Renal cortex interstitium (tissue), 11 donors: Measurements from ENCODE around the gene ABCD3. TPM values are rescaled to one million over a fixed set of nuclear protein-coding genes. Genes with fewer than 3 reads are reported as not detected.
"Not testable (repeated sequence)": the region's sequence is repeated elsewhere in the genome, so short reads cannot be mapped to it uniquely, and the experiment has no call there.

ENCODE experiments used
- DNase-seq, 11 donors: peaks; one replicate each; pipeline ENCODE4 v3.0.0-alpha.2; 2013; ENCODE audit warnings: low read depth in 9 of 11, low spot score in 4 of 11; ENCODE audit errors: extremely low read depth in 1 of 11
- polyA plus RNA-seq, 3 donors: library from polyadenylated mRNA; unstranded; fragments of 120-200 nt; gene quantifications; one replicate each; pipeline ENCODE4 v1.2.1, GENCODE V29; 2013; ENCODE audit not compliant: insufficient read length in 3 of 3

The ABCD3 gene
- polyA plus RNA-seq, 3 donors: 56.4 to 67.9 (median 60.1) TPM

DNA sequence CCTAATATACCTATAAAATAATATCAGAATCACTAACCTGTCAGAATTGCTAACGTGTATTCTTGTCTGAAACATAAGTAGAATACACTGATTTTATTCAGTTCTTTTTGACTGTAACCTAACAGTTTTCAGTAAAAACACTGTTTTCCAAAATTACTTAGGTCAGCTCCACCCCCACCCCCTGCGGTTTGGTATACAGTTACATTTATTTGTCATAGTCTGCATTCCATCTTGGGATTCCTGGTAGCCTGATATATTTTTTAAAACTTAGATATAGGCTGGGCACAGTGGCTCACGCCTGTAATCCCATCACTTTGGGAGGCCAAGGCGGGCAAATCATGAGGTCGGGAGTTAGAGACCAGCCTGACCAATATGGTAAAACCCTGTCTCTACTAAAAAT, 19.8 kb upstream of the ABCD3 start:
- DNase-seq: no peak

DNA sequence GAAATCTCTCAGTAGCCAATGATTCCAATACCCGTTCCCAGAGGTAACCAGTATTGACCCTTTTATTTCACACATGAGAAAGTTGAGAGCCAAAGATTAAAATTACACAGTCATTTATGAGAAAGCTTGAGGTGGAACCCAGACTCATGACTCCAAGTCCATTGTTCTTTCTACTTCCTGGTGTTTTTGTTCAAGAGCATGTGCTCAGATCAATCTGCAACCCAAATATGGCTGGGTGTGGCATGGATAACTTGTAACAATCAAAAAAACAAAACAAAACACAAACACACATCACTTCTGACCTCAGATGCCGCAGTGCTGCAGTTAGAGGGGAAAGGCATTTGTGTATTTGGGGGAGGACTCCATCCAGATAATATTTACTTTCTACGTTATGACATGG, 18.7 kb upstream of the ABCD3 start:
- no peak for DNase-seq

DNA sequence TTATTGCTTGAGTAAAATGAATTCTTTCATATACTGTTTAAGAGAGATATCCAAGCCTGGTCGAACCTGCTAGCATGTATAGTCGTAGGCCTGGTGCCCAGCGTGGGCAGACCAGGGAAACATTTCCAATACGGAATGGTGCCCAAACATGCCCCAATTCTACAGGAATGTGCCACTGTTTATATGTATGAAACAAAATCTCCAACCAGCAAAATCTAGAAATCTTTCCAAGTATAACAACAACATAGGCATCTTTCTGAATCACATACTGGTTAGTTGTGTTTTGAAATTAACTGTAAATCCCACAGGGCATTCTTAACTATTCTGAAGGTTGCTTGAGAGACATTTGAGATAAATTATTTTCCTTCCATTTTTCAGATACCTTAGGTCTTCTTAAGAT, 17.0 kb upstream of the ABCD3 start:
- DNase-seq: no peak

DNA sequence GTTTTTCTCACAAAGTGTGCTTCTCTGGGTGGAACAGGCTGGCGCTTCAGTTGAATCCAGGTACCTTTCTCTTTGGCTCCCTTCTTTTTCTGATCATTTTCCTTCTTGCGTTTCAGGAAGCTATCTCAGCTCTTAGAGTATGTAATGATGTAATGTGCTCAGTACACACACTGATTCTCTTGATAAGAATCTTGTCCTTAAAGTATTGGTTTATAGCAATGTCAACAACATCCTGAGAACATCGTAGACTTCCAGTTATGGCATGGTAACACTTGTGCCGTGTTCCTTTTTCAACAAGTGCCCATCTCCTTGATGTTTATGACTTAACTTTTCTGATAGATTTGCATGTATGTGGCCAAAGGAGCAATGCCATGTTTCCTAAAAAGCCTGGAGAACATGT, 11.7 kb upstream of the ABCD3 start:
- DNase-seq: no peak

DNA sequence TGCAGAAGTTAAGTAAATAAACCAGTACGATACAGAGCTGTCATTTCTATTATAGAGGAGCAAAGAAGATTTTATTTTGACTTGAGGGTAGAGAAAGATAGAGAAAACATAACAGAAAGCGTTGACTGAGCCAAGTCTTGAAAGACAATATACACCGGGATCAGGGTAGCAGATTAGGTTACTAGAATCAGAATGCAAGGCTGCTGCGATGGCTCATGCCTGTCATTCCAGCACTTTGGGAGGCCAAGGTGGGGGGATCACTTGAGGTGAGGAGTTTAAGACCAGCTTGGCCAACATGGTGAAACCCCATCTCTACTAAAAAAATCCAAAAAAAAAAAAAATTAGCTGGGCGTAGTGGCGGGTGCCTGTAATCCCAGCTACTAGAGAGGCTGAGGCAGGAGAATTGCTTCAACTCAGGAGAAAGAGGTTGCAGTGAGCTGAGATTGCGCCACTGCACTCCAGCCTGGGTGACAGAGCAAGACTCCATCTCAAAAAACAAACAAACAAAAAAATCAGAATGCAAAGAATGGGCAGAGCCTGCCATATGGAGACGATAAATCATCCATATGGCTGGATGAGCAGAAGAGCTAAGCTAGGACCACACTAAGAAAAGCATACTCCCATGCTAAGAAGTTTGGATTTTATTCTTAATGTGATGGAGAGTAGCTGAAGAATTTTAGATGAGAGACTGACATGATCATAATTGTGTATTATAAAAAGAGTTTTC, 9.9 kb upstream of the ABCD3 start:
- no peak for DNase-seq

DNA sequence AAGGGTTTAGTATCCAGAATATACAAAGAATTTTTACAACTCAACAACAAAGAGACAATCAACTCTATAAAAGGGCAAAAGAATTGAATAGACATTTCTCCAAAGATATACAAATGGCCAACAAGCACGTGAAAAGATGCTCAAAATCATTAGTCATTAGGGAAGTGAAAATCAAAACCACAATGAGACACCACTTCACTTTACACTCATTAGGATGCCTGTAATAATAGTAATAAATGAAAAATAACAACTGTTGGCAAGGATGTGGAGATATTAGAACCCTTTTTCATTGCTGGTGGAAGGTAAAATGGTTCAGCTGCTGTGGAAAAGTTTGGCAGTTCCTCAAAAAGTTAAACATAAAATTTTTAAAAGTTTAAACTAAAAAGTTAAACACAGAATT, 7.0 kb upstream of the ABCD3 start:
- DNase-seq: no peak

DNA sequence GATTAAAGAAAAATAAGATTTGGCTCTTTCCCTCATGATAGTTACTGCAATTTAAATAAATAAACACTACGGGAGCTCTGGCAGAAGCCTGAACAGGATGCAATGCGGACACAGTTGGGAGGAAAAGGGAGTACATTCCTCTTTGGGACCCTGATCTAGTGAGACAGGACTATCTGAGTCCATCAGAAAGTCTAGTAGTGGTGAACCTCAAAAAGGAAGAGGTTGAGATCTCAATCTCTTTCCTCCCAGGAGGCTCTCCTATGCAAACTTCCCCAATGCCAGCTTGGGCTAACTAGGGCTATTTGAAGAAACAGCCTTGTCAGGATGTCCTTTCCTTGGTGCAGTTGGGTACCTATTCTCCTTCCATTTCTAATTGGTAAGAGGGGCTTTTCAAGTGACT, 4.9 kb upstream of the ABCD3 start:
- no peak for DNase-seq

DNA sequence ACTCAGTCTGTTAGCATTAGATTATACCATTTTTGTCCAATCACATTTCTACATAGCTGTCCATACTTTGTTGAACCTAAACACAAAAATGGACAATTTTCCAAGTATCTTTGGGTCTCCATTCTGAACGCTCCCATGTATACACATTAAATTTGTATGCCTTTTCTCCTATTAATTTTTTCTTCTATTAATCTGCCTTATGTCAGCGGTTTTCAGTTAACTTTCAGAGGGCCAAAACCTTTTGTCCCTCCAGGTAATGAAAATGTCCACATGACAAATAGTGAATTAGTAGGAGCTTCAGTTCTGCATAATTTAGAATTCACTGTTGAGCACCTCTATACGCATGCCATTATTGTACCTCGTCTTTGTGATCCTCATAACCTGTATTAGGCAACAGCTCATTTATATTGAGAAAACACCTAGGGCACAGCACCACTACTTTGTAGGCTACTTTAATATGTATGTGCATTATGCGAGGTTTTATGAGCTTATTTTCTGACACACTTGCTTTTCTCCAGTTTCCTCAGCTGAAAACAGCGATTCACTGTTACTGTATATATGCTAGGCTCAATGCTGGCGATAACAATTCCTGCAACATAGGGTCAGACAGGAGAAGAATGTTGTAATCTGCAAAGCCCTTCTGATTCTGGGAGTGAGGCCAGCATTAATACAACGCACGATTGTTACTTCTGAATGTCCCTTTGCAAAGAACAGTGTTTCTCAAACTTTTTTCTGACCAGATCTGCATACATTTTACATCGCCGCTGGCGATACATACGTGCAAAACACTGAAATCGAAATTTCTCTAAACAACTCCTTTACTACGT, 1.1 kb upstream of the ABCD3 start:
- peak in 7 of 11 donors; percentile 25 to 55 (median 39) for DNase-seq

DNA sequence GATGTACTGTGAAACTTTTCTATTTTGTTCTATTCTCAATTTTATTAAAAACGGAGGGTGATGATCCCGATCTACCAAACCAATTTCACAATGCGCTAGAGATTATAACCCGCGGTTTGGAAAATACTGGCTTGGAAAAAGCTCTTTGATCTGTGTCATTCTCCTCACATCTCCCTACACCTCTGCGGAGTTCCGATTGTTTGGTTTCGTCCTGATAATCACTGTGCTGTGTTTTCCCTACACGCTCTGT, 536 bp upstream of the ABCD3 start:
- no peak for DNase-seq

GRCh38 chr1:94418664-94419655, 771 bp downstream of the ABCD3 start:
- peak in 8 of 11 donors; percentile 14 to 41 (median 31) for DNase-seq

- no peak for DNase-seq
These were observed 4.1 kb downstream of the ABCD3 start for GRCh38 chr1:94422115-94422820.

DNA sequence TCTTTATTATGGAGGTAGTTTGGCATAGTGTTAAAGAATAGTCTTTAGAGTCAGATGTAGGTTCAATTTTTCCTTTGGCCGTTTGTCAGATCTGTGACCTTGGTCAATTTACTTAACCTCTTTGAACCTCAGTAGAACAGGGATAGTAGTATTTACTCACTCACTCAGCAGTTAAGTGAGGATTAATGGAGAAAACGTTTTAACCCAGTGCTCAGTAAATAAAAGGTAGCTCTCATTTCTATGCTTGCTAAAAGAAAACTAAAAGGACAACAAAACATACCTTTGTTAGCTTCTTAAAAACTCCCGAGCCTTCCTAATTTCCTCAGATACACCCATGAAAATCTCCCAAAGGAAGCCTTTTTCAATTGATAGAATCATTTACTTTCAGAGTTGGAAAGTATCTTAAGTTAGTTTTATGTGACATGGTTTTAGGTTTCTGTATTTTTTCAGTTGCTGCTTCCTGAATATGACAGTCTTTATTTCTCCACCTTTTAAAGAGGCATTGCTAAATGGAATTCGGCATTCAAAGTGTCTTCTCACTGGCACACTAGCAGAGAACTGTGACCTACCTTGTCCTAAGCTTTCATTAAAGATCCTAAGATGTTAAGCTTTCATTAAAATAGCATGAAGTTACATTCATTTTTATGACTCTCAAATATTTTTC, 7.8 kb downstream of the ABCD3 start:
- no peak for DNase-seq

GRCh38 chr1:94426485-94426870, 8.3 kb downstream of the ABCD3 start:
- not testable (repeated sequence) for DNase-seq

DNA sequence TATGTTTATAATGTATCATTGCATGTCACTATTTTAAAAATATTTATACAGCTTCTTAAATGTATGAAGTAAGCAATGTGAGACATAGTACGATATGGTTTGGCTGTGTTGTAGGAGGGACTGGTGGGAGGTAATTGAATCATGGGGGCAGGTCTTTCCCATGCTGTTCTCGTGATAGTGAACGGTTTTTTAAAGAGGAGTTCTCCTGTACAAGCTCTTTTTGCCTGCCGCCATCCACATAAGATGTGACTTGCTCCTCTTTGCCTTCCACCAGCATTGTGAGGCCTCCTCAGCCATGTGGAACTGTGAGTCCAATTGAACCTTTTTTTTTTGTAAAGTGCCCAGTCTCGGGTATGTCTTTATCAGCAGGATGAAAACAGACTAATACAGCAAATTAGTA, 10.3 kb downstream of the ABCD3 start:
- DNase-seq: no peak

DNA sequence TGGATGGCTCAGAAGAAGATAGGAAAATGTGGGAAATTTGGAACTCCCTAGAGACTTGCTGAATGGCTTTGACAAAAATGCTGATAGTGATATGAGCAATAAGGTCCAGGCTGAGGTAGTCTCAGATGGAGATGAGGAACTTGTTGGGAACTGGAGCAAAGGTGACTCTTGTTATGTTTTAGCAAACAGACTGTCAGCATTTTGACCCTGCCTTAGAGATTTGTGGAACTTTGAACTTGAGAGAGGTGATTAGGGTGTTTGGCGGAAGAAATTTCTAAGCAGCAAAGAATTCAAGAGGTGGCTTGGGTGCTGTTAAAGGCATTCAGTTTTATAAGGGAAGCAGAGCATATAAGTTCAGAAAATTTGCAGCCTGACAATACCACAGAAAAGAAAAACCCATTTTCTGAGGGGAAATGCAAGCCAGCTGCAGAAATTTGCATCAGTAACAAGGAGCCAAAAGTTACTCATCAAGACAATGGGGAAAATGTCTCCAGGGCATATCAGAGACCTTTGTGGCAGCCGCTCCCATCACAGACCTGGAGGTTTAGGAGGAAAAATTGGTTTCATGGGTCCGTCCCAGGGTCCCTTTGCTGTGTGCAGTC, 10.8 kb downstream of the ABCD3 start:
- DNase-seq: not testable (repeated sequence)

GRCh38 chr1:94430066-94430465, 11.9 kb downstream of the ABCD3 start:
- not testable (repeated sequence) for DNase-seq

- DNase-seq: no peak
These were observed 15.7 kb downstream of the ABCD3 start for GRCh38 chr1:94433866-94434265.

DNA sequence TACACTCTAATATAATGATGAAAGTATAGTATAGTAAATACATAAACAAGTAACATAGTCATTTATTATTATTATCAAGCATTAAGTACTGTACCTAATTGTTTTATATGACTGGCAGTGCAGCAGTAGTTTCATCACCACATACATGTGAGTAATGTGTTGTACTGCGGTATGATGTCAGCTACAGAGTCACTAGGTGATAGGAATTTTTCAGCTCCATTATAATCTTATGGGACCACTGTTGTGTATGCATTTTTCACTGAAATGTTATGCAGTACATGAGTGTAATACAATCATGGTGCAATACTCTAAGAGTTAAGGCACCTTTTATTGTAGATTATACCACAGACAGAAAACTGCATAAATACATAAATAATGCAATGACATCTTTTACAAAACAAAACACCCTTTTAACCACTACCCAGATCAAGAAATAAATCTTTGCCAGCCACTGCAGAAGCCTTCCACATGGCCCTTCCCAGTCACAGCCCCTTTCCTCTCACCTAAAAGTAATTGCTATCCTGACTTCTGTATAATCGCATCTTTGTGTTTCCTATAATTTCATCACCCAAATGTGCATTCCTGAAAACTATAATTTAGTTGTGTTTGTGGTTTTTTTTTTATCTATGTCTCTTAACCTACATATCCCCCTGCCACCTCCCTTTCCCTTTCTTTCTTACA, 16.3 kb downstream of the ABCD3 start:
- DNase-seq: no peak
